Kidney epithelial cell (primary cell): ENCODE data around the gene PMEPA1. TPM values are rescaled to one million over a fixed set of nuclear protein-coding genes. Genes with fewer than 3 reads are reported as not detected.

Experiments
- DNase-seq: peaks from one replicate; pipeline ENCODE4 v3.0.0-alpha.2; 2010; ENCODE audit warnings: low read depth
- H3K27me3 ChIP-seq: 2 replicates; pipeline ENCODE4 v1.6.0; 2011; ENCODE audit warnings: low read length; ENCODE audit not compliant: control insufficient read depth, insufficient read depth
- H3K36me3 ChIP-seq: 2 replicates; pipeline ENCODE4 v1.5.1; 2011; ENCODE audit warnings: low read length; ENCODE audit not compliant: control insufficient read depth, insufficient read depth
- H3K4me3 ChIP-seq: 2 replicates; pipeline ENCODE4 v1.5.1; 2011; ENCODE audit warnings: low read depth, mild to moderate bottlenecking, control low read depth, low read length
- total RNA-seq: library from RNA; depleted of rRNA; stranded (reverse); fragments of >200 nt; gene quantifications from 2 replicates; pipeline ENCODE4 v1.2.3, GENCODE V29; 2015
- TF ChIP-seq, protein P1 (sequence below): IDR thresholded peaks from 2 replicates; pipeline ENCODE4 v1.5.1; 2011; ENCODE audit warnings: mild to moderate bottlenecking, moderate library complexity, low read length, control low read depth, inconsistent platforms; ENCODE audit not compliant: insufficient read depth, poor library complexity, severe bottlenecking

The PMEPA1 gene, protein sequence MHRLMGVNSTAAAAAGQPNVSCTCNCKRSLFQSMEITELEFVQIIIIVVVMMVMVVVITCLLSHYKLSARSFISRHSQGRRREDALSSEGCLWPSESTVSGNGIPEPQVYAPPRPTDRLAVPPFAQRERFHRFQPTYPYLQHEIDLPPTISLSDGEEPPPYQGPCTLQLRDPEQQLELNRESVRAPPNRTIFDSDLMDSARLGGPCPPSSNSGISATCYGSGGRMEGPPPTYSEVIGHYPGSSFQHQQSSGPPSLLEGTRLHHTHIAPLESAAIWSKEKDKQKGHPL
- 244 and 255 TPM in 2 replicates for total RNA-seq

DNA sequence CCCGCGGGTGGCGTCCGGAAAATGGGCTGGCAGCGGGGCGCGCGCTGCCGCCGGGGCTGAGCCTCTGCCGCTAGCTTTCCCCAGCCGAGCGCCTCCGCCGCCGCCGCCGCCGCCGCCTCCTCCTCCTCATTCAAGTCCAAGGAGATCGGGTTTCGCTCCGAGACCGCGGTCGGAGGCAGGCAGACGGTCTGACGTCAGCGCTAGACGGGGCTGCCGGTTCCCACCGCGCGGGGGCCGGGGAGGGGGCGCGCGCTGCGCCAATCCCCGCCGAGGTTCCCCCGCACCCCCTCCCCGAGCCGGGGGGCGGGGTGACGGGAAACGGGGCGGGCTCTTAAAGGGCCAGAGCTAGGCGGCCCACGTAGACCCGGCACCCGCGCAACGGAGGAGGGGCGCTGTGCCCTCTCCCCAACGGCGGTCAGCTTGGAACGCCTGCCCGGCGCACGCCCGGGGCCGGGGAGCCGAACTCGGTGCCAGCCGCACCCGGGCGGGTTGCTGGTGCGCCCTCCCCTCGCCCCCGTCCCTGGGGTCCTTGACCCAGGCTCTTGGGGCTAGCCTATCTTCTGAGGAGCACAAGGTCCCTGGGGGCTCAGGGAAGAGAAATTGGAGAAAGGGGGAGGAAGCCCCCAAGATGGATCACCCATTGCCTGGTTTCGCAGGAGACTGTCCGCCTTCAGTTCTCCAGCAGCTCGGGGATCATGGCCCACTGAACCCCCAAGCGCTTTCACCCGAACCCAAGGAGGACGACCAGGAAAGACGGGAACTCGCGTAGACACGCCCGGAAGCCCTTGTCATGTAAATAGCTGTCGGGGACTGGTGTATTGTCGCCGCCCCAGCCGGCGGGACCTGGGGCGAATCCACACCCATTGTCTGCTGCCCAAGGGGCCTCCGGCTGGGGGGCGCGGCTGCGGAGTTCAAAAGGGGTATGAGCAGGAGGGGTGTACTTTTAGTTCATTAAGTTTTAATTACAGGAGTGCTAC is at the start of gene PMEPA1:
PMEPA1 (minus strand) TSS at position 193 of the 977 bp plus-strand sequence. CDS start 433 bp downstream, outside the sequence.
- TF ChIP-seq, protein P1, sequence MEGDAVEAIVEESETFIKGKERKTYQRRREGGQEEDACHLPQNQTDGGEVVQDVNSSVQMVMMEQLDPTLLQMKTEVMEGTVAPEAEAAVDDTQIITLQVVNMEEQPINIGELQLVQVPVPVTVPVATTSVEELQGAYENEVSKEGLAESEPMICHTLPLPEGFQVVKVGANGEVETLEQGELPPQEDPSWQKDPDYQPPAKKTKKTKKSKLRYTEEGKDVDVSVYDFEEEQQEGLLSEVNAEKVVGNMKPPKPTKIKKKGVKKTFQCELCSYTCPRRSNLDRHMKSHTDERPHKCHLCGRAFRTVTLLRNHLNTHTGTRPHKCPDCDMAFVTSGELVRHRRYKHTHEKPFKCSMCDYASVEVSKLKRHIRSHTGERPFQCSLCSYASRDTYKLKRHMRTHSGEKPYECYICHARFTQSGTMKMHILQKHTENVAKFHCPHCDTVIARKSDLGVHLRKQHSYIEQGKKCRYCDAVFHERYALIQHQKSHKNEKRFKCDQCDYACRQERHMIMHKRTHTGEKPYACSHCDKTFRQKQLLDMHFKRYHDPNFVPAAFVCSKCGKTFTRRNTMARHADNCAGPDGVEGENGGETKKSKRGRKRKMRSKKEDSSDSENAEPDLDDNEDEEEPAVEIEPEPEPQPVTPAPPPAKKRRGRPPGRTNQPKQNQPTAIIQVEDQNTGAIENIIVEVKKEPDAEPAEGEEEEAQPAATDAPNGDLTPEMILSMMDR, result no peak
- Histone ChIP-seq H3K27me3 (no peaks in the 10 kb centered on the region), H3K4me3 (peak within 1 kb of the TSS; percentile 91), H3K36me3 (peaks cover 2% of the 10 kb centered on the region)
- DNase-seq, result no peak

DNA sequence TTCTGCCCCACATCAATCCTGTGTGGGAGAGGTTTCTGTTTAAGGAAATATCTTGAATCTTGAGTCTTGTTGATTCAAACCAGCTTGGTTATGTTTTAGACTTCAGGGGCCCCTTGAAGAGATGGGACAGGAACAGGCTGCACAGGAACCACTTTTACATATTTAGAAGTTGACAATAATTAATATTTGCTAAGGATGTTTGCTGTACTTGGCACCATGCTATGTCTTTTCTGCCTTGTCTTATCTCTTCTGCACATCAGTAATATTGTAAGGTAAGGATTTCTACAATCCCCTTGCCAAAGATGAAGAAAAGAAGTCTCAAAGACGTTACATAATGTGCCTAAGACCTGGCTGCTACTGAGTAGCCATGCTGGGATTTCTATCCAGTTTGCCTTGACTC is 48.0 kb upstream of the PMEPA1 start:
- H3K27me3 ChIP-seq, result peaks cover 2% of the 10 kb centered on the region
- TF ChIP-seq, protein P1, result no peak

DNA sequence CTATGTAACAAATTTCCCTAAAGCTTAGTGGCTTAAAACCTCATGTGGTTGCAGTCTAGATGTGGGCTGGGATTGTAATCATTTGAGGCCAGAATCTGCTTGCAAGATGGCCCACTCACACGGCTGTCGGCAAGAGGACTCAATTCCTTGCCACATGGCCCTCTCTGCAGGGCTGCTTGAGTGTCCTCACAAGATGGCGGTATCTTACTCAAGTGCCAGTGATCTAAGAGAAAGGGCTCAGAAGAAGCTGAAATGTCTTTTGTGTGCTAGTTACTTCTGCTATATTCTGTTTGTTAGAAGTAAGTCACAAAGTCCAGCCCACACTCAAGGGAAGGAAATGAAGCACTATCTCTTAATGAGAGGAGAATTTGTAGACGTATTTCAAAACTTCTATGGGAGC is 47.1 kb upstream of the PMEPA1 start:
- TF ChIP-seq, protein P1, result no peak
- H3K27me3 ChIP-seq, result peaks cover 2% of the 10 kb centered on the region
- no peaks in the 10 kb centered on the region for H3K36me3 ChIP-seq
- DNase-seq, result no peak
- no peak overlapping the region for H3K4me3 ChIP-seq

More for the DNA sequence above, 48.0 kb upstream of the PMEPA1 start:
- Histone ChIP-seq H3K36me3 (no peaks in the 10 kb centered on the region), H3K4me3 (no peak overlapping the region)
- DNase-seq, result no peak

DNA sequence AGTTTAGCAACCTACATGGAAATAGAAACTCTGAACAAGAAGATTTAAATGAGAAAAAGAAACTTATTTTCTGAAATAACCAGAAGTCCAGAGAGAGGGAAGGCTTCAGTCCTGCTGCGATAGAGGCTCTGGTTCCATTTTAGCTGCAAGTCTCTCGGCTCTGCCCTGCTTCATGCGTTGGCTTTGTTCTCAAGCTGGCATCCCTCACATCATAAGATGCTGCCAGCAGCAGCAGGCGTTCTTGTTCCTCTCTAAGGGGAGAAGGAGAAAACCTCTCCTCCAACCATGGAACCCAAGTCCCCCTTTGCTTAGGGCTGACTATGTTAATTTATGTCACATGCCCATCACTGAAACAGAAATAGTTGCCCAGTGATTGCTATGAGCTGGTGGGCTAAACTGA is 46.4 kb upstream of the PMEPA1 start:
- DNase-seq, result no peak
- TF ChIP-seq, protein P1, result no peak
- H3K36me3 ChIP-seq, result no peaks in the 10 kb centered on the region
- no peak overlapping the region for H3K4me3 ChIP-seq
- peaks cover 2% of the 10 kb centered on the region for H3K27me3 ChIP-seq

DNA sequence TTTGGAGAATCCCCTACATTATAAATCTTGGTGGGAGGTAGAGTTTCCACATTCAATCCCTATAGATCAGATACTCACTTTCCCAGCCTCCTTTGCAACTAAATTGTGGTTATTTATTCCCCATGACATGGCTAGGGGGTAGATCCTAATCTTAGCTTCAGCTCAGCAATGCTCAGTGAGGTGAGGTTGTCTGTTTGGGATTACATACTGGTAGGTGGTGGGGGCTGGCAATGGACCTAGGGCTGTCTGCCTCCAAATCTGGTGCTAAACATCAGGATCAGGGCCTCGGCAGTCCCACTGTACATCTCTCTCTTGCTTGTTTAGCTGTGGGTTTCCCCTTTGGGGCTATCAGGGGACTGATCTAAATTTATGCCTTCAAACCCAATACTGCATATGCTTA is 45.8 kb upstream of the PMEPA1 start:
- H3K27me3 ChIP-seq, result peaks cover 2% of the 10 kb centered on the region
- no peaks in the 10 kb centered on the region for H3K36me3 ChIP-seq
- no peak for DNase-seq
- TF ChIP-seq, protein P1, result no peak
- H3K4me3 ChIP-seq, result no peak overlapping the region
